ENCODE results near the gene PRDM16. TPM values are rescaled to one million over a fixed set of nuclear protein-coding genes. Genes with fewer than 3 reads are reported as not detected.

The PRDM16 gene
- total RNA-seq, 1 experiment from 2014 or later, result 6.1 TPM

DNA sequence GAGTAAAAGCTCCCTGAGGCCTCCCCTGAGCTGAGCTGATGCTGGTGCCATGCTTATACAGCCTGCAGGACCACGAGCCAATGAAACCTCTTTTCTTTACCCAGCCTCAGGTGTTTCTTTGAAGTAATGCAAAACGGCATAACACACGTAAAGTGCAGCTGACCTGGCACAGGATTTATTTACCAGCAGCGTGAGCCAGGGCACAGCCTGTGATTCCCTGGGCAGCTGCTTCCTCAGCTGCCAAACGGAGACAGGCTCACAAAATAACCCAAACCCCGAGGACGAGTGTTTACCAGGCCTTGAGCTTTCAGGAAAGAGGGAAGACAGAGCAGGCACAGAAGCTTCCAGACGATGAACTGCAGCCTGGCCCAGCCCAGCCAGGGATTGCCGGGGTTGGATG is 264.9 kb downstream of the PRDM16 start:
- Histone ChIP-seq H3K4me1 (ENCODE audit: control insufficient read depth in 1 of 2, insufficient read depth in 2 of 2, low read length in 2 of 2) (no peaks in the 10 kb centered on the region), H3K79me2 (ENCODE audit: insufficient read depth, low read length) (no peaks in the 10 kb centered on the region), H2AFZ (ENCODE audit: low read depth, low read length, poor library complexity, severe bottlenecking) (no peak overlapping the region), H3K9ac (ENCODE audit: low read length) (no peak overlapping the region), H3K27me3 (ENCODE audit: insufficient read depth, low read length) (no peaks in the 10 kb centered on the region), H3K36me3 (ENCODE audit: control insufficient read depth in 1 of 2, insufficient read depth in 2 of 2, low read length in 2 of 2) (no peaks in the 10 kb centered on the region), H3K9me3 (ENCODE audit: control insufficient read depth in 1 of 2, insufficient read depth in 1 of 2, low read depth in 1 of 2, low read length in 2 of 2) (peaks cover 0 to 3% of the 10 kb centered on the region in 2 experiments; a peak in 1 of 4 replicates), H3K4me3 (replicated peaks in 1 of 2; ENCODE audit: low read depth in 1 of 2, low read length in 2 of 2) (no peak overlapping the region), H4K20me1 (ENCODE audit: insufficient read depth) (no peaks in the 10 kb centered on the region), H3K9me2 (ENCODE audit: insufficient read depth) (no peaks in the 10 kb centered on the region), H3K27ac (ENCODE audit: low read depth, low read length) (no peak overlapping the region), H3K4me2 (ENCODE audit: low read length) (no peak overlapping the region)
- BruUV-seq (replicated peaks), result no TSS peak
- ChIA-PET RAD21 (ENCODE audit: low non-redundant PET in 1 of 2, low total read pairs in 2 of 2, uncharacterized antibody in 2 of 2, unreplicated experiment in 2 of 2) (no interaction called here), POLR2A (no interaction called here), CTCF (no interaction called here)
- ATAC-seq (no peak), DNase-seq (ENCODE audit: low read depth, low spot score) (no peak)
- intact Hi-C loops (cut with micrococcal nuclease), result no loop called here
- TF ChIP-seq YY1 (IDR thresholded peaks at IDR 0.05; ENCODE audit: extremely low read depth, insufficient replicate concordance, low read depth, low read length) (no peak), SIN3A (IDR thresholded peaks at IDR 0.05; ENCODE audit: low read depth) (no peak), TCF7L2 (IDR thresholded peaks at IDR 0.05; ENCODE audit: borderline replicate concordance, extremely low read depth, insufficient read depth, insufficient read length) (no peak), ELF1 (IDR thresholded peaks at IDR 0.05; ENCODE audit: borderline replicate concordance, low read depth) (no peak), EGR1 (IDR thresholded peaks at IDR 0.05; ENCODE audit: low read depth) (no peak), CBX3 (IDR thresholded peaks at IDR 0.05; ENCODE audit: low read depth) (no peak), MAX (IDR thresholded peaks at IDR 0.05) (no peak), FOSL1 (IDR thresholded peaks at IDR 0.05; ENCODE audit: low read depth) (no peak), RAD21 (IDR thresholded peaks at IDR 0.05; ENCODE audit: low read depth) (no peak), POLR2AphosphoS5 (IDR thresholded peaks at IDR 0.05; ENCODE audit: low read depth, low read length) (no peak)
- TF ChIP-seq, protein P1, sequence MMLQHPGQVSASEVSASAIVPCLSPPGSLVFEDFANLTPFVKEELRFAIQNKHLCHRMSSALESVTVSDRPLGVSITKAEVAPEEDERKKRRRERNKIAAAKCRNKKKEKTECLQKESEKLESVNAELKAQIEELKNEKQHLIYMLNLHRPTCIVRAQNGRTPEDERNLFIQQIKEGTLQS (IDR thresholded peaks at IDR 0.05), result no peak

DNA sequence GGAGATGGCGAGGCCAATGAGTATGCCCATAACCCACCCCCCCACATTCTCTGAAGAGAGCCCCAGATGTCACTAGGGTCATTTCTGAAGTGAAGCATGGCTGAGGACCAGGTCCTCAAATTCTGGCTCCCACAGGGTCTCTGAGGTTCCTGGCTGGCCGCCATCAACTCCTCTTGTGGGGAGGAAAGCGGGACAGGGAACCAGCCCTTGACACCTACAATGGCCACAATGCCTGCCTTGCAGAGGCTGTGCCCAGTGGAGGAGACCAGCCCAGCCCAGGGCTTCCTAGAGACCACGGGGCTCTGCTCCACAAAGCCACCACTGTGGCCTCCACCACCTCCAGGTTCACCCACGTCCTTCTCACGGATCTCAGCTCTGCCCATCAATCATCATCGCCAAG is 265.4 kb downstream of the PRDM16 start:
- CTCF ChIA-PET, result no interaction called here

More for the DNA sequence above, 265.4 kb downstream of the PRDM16 start:
- no peak for TF ChIP-seq POLR2A (IDR thresholded peaks at IDR 0.05; ENCODE audit: borderline replicate concordance, extremely low read depth, insufficient read depth, insufficient read length)
- TF ChIP-seq ZNF274 (IDR thresholded peaks at IDR 0.05; ENCODE audit: low read depth, low read length), result no peak
- TF ChIP-seq, protein P2, sequence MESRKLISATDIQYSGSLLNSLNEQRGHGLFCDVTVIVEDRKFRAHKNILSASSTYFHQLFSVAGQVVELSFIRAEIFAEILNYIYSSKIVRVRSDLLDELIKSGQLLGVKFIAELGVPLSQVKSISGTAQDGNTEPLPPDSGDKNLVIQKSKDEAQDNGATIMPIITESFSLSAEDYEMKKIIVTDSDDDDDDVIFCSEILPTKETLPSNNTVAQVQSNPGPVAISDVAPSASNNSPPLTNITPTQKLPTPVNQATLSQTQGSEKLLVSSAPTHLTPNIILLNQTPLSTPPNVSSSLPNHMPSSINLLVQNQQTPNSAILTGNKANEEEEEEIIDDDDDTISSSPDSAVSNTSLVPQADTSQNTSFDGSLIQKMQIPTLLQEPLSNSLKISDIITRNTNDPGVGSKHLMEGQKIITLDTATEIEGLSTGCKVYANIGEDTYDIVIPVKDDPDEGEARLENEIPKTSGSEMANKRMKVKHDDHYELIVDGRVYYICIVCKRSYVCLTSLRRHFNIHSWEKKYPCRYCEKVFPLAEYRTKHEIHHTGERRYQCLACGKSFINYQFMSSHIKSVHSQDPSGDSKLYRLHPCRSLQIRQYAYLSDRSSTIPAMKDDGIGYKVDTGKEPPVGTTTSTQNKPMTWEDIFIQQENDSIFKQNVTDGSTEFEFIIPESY (IDR thresholded peaks at IDR 0.05; ENCODE audit: extremely low read depth, insufficient replicate concordance, low read length), result no peak
- no peak for TF ChIP-seq CEBPB (IDR thresholded peaks at IDR 0.05; ENCODE audit: low read depth)
- Histone ChIP-seq H3K4me1 (ENCODE audit: control insufficient read depth in 1 of 2, insufficient read depth in 2 of 2, low read length in 2 of 2) (no peaks in the 10 kb centered on the region), H3K27ac (ENCODE audit: low read depth, low read length) (no peak overlapping the region), H4K20me1 (ENCODE audit: insufficient read depth) (no peaks in the 10 kb centered on the region), H3K9ac (ENCODE audit: low read length) (no peak overlapping the region), H3K9me3 (ENCODE audit: control insufficient read depth in 1 of 2, insufficient read depth in 1 of 2, low read depth in 1 of 2, low read length in 2 of 2) (peaks cover 0 to 3% of the 10 kb centered on the region in 2 experiments; a peak in 1 of 4 replicates), H3K36me3 (ENCODE audit: control insufficient read depth in 1 of 2, insufficient read depth in 2 of 2, low read length in 2 of 2) (no peaks in the 10 kb centered on the region), H3K79me2 (ENCODE audit: insufficient read depth, low read length) (no peaks in the 10 kb centered on the region), H3K4me3 (replicated peaks in 1 of 2; ENCODE audit: low read depth in 1 of 2, low read length in 2 of 2) (no peak overlapping the region), H3K9me2 (ENCODE audit: insufficient read depth) (no peaks in the 10 kb centered on the region), H3K4me2 (ENCODE audit: low read length) (no peak overlapping the region), H2AFZ (ENCODE audit: low read depth, low read length, poor library complexity, severe bottlenecking) (no peak overlapping the region), H3K27me3 (ENCODE audit: insufficient read depth, low read length) (no peaks in the 10 kb centered on the region)
- ATAC-seq (no peak), DNase-seq (ENCODE audit: low read depth, low spot score) (no peak)
- intact Hi-C loops (cut with micrococcal nuclease), result no loop called here
- ChIA-PET RAD21 (ENCODE audit: low non-redundant PET in 1 of 2, low total read pairs in 2 of 2, uncharacterized antibody in 2 of 2, unreplicated experiment in 2 of 2) (no interaction called here), POLR2A (no interaction called here)
- no TSS peak for BruUV-seq (replicated peaks)
